Lower lobe of right lung (tissue), 2 donors: Measurements from ENCODE around the gene ULBP2. TPM values are rescaled to one million over a fixed set of nuclear protein-coding genes. Genes with fewer than 3 reads are reported as not detected.
"Not testable (repeated sequence)": the region's sequence is repeated elsewhere in the genome, so short reads cannot be mapped to it uniquely, and the experiment has no call there.

Experiments
- ATAC-seq, 2 donors: fragments of 200-7000 bp; cut with Tn5 transposase; one replicate each; pipeline ENCODE4 v1.9.1; 2020 to 2022; ENCODE audit warnings: mild to moderate bottlenecking in 2 of 2, moderate library complexity in 2 of 2
- DNase-seq: peaks from one replicate; pipeline ENCODE4 v3.0.0-alpha.2; 2020
- H3K27ac ChIP-seq: fragments of 200-600 bp; one replicate; pipeline ENCODE4 v1.8.0; 2022
- H3K27me3 ChIP-seq: fragments of 200-600 bp; one replicate; pipeline ENCODE4 v1.8.0; 2022; ENCODE audit warnings: low read depth
- H3K36me3 ChIP-seq: fragments of 200-600 bp; one replicate; pipeline ENCODE4 v1.8.0; 2022; ENCODE audit warnings: mild to moderate bottlenecking
- H3K4me1 ChIP-seq: fragments of 200-600 bp; one replicate; pipeline ENCODE4 v1.8.0; 2022
- H3K4me3 ChIP-seq: fragments of 200-600 bp; one replicate; pipeline ENCODE4 v1.8.0; 2022; ENCODE audit warnings: mild to moderate bottlenecking
- H3K9me3 ChIP-seq: fragments of 200-600 bp; one replicate; pipeline ENCODE4 v1.8.0; 2022
- intact Hi-C: fragments of 100-400 bp; cut with DNase I; formaldehyde crosslinking; loops from one replicate; pipeline ENCODE4 v1.11.0; 2022
- total RNA-seq: library from RNA; stranded (reverse); fragmentation: NEBNext Ultra II Directional; extraction: Animal tissue kit (Norgen Biotek cat#: 25700); gene quantifications from one replicate; pipeline ENCODE4 v1.2.1, GENCODE V29; 2021
- TF ChIP-seq, protein P1 (sequence below): fragments of 200-600 bp; IDR thresholded peaks from one replicate; pipeline ENCODE4 v1.8.0; 2022; ENCODE audit warnings: antibody characterized with exemption, mild to moderate bottlenecking
- donor health status: DM: no; HTN: yes; CAD: no; lungs with severe emphysema.

The ULBP2 gene
- total RNA-seq, 1 donor from 2014 or later, result 2.2 TPM

DNA sequence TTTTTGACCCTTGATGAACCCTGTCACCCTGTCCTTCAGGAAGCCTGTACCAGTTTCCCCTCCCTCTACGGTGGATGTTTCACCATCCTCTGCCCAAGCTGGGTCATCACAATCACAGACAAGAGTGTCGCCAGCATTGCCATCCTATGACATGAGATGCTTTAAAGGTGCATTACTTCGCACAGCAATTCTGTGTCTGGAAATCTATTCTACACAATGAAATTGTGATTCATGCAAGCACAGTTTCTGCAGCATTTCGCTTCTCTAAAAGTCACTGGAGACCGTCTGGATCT, 2.5 kb upstream of the ULBP2 start:
- no peaks in the 10 kb centered on the region for H3K9me3 ChIP-seq
- H3K4me1 ChIP-seq, result peaks cover 29% of the 10 kb centered on the region
- no peak overlapping the region for H3K4me3 ChIP-seq
- intact Hi-C loops, result no loop called here
- TF ChIP-seq, protein P1, sequence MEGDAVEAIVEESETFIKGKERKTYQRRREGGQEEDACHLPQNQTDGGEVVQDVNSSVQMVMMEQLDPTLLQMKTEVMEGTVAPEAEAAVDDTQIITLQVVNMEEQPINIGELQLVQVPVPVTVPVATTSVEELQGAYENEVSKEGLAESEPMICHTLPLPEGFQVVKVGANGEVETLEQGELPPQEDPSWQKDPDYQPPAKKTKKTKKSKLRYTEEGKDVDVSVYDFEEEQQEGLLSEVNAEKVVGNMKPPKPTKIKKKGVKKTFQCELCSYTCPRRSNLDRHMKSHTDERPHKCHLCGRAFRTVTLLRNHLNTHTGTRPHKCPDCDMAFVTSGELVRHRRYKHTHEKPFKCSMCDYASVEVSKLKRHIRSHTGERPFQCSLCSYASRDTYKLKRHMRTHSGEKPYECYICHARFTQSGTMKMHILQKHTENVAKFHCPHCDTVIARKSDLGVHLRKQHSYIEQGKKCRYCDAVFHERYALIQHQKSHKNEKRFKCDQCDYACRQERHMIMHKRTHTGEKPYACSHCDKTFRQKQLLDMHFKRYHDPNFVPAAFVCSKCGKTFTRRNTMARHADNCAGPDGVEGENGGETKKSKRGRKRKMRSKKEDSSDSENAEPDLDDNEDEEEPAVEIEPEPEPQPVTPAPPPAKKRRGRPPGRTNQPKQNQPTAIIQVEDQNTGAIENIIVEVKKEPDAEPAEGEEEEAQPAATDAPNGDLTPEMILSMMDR, result no peak
- ATAC-seq, result no peak
- H3K36me3 ChIP-seq, result no peaks in the 10 kb centered on the region
- peaks cover 75% of the 10 kb centered on the region for H3K27me3 ChIP-seq
- no peak for DNase-seq
- H3K27ac ChIP-seq, result no peak overlapping the region

DNA sequence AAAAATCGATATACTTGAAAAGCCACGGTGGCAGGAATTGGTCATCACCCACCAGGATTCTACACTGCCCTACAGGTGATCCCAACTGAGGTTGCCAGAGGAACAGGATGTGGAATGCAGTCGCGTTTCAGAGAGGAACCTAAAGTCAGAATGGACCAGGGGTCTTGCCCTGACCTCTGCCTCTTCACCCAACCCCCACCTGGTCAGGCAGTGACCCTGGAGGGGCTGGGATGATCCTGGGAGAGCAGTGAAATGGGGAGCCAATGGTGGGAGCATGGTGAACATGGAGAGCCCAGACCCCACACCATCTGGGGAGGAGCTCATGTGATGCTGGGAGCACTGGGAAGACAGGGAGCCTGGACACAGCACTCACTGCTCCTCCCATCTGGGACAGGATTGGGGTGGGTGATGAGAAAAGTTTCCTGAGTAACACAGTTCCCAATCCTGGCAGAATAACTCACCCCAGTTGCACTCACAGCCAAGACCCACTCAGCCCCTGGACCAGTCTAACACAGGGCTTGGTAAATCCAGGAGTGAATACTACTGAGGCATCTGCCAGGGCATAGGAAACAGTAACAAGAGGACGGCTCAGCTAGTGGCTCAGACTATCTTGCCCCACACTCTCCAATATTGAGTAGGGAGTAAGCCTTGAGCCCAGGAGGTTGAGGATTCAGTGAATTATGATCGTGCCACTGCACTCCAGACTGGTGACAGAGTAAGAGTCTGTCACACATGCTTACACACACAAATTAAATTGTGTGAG, 1.7 kb upstream of the ULBP2 start:
- DNase-seq, result no peak
- peaks cover 29% of the 10 kb centered on the region for H3K4me1 ChIP-seq
- ATAC-seq, result no peak
- H3K27me3 ChIP-seq, result peaks cover 67% of the 10 kb centered on the region
- H3K4me3 ChIP-seq, result no peak overlapping the region
- TF ChIP-seq, protein P1, result no peak
- intact Hi-C loops, result no loop called here
- H3K27ac ChIP-seq, result no peak overlapping the region
- H3K36me3 ChIP-seq, result no peaks in the 10 kb centered on the region
- H3K9me3 ChIP-seq, result no peaks in the 10 kb centered on the region

DNA sequence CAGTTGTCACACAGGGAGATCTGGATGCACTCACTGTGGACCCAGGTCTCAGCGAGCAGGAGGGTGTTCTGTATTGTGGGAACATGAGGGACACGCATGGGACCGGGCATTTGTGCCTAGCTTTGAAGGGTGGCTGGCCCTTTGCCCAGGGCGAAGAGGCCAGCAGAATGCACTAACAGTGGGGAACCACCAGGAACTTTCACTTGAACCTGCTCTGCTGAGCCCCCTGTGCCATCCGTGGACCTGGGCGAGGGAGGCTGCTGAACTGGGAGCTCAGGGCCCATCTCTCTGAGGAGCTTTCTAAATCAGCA, 1.2 kb upstream of the ULBP2 start:
- intact Hi-C loops, result no loop called here
- TF ChIP-seq, protein P1, result no peak
- peaks cover 29% of the 10 kb centered on the region for H3K4me1 ChIP-seq
- no peaks in the 10 kb centered on the region for H3K9me3 ChIP-seq
- no peaks in the 10 kb centered on the region for H3K36me3 ChIP-seq
- no peak overlapping the region for H3K27ac ChIP-seq
- peaks cover 62% of the 10 kb centered on the region for H3K27me3 ChIP-seq
- ATAC-seq, result no peak
- no peak overlapping the region for H3K4me3 ChIP-seq
- no peak for DNase-seq

DNA sequence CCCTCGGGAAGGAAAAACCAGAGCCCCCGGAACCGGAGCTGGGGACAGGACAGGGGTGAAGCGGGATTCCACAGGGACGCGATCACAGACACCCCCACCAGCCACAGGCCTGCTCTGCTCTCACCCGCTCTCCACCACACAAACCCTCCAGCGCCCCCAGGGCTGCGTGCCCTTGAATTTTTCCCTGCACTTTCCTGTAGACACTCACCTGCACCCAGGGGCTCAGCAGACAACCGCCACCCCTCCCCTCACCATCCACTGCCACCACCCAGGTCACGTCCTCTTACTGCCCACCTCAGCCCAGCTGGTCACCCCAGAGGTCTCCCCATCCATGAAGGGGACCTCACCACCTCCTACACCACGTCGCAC, 631 bp downstream of the ULBP2 start:
- DNase-seq (no peak), ATAC-seq (peak; percentile 1 to 2)
- Histone ChIP-seq H3K4me1 (peaks cover 29% of the 10 kb centered on the region), H3K4me3 (peak overlapping the region; percentile 72), H3K36me3 (no peaks in the 10 kb centered on the region), H3K27ac (peak overlapping the region; percentile 72), H3K9me3 (no peaks in the 10 kb centered on the region), H3K27me3 (peaks cover 44% of the 10 kb centered on the region)
- intact Hi-C loops, result no loop called here
- TF ChIP-seq, protein P1, result no peak

DNA sequence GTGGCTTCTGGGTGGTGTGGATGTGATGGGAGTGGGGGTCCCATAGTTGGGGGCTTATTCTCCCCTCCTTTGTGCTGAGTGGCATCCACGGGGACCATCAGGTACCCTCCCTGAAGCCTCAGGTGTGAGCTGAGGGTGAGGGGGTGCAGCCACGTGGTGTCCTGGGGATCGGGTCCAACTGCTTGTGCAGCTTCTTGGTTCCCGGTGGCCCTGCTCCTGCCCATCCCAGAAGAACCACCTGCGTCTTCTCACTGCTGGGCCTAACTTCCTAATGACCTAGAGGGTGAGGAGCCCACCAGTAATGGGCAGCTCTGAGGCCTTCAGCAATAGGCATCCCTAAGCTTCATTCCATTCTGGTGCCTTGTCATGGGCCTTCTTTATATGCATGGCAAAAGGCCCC, 1.5 kb downstream of the ULBP2 start:
- Histone ChIP-seq H3K4me1 (peaks cover 25% of the 10 kb centered on the region), H3K27me3 (peaks cover 38% of the 10 kb centered on the region)
- DNase-seq, H3K4me3 ChIP-seq, H3K36me3 ChIP-seq, intact Hi-C loops, ATAC-seq, H3K27ac ChIP-seq, H3K9me3 ChIP-seq: not testable (repeated sequence)

DNA sequence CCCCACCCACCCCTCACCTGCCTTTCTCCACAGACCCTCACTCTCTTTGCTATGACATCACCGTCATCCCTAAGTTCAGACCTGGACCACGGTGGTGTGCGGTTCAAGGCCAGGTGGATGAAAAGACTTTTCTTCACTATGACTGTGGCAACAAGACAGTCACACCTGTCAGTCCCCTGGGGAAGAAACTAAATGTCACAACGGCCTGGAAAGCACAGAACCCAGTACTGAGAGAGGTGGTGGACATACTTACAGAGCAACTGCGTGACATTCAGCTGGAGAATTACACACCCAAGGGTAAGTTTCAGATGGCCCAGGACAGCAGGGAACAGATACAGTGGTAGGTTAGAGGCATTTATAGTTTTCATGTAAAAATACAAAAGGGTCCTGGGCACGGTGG, 3.5 kb downstream of the ULBP2 start:
- Histone ChIP-seq H3K4me1 (peaks cover 15% of the 10 kb centered on the region), H3K27me3 (peaks cover 24% of the 10 kb centered on the region)
- ATAC-seq, H3K4me3 ChIP-seq, H3K36me3 ChIP-seq, H3K9me3 ChIP-seq, H3K27ac ChIP-seq, intact Hi-C loops, DNase-seq: not testable (repeated sequence)

DNA sequence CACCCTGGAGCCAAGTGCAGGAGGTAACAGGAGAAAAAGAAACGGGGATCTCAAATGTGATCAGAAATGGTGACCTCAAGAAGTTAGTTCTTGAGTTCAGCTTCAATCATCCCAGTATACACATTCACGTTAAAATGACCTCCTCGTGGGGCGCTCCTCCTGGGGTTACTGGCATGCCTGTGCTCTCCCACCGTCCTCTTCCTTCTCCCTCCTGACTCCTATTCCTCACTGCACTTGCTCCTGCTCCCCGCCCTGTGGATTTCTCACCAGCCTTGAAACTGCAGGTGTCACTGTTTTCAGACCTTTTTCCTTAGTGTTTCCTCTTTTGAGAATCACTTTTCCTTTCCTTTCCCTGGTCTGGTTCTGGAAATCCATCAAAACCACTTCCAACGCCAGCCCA, 4.8 kb downstream of the ULBP2 start:
- H3K4me1 ChIP-seq, H3K4me3 ChIP-seq, H3K36me3 ChIP-seq, H3K27ac ChIP-seq, H3K9me3 ChIP-seq, ATAC-seq, DNase-seq, intact Hi-C loops: not testable (repeated sequence)
- peaks cover 22% of the 10 kb centered on the region for H3K27me3 ChIP-seq

DNA sequence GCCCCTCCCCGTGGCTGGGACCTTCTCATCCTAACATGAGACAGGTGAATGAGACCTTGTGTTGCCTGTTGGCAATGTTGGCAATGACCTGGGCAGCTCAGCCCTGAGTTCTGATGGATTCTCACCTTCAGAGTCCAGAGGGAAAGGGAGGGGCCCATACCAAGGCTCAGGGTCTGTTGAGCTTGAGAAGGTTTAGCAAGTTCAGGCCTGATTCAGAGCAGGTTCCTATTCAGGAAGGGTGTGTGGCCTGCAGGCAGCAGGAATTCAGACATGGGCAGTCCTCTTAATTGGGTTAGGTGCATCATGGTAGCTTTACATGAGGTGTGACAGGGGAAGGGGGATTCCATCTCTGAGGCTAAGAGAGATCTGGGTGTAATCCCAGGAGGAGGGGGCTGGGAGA, 5.7 kb downstream of the ULBP2 start:
- intact Hi-C loops, result not testable (repeated sequence)

More for the DNA sequence above, 5.7 kb downstream of the ULBP2 start:
- not testable (repeated sequence) for H3K36me3 ChIP-seq, H3K27ac ChIP-seq, DNase-seq, H3K4me3 ChIP-seq, ATAC-seq, H3K4me1 ChIP-seq, H3K9me3 ChIP-seq
- H3K27me3 ChIP-seq, result peaks cover 26% of the 10 kb centered on the region
